Measurements from ENCODE around the gene STAB1. TPM values are rescaled to one million over a fixed set of nuclear protein-coding genes. Genes with fewer than 3 reads are reported as not detected.

STAB1 gene
- polyA plus RNA-seq, 1 donor: 37.3 TPM

- DNase-seq (ENCODE audit: low read depth): no peak
Observed at GRCh38 chr3:52534281-52535183, 39.4 kb downstream of the STAB1 start.

GRCh38 chr3:52535411-52536111, 40.4 kb downstream of the STAB1 start:
- DNase-seq (ENCODE audit: low read depth): no peak

GRCh38 chr3:52536112-52536368, 40.9 kb downstream of the STAB1 start:
- DNase-seq (ENCODE audit: low read depth): no peak

GRCh38 chr3:52536369-52537164, 41.4 kb downstream of the STAB1 start, which contains the start of gene UQCC5:
TSS of gene UQCC5 (plus strand) at chr3:52536605. CDS start at chr3:52536756, 151 bp downstream.
- peak; percentile 94 for DNase-seq (ENCODE audit: low read depth)

GRCh38 chr3:52537165-52537620, 42.1 kb downstream of the STAB1 start:
- no peak for DNase-seq (ENCODE audit: low read depth)

- no peak for DNase-seq (ENCODE audit: low read depth)
Observed at GRCh38 chr3:52537726-52538421, 42.7 kb downstream of the STAB1 start.

- no peak for DNase-seq (ENCODE audit: low read depth)
Observed at GRCh38 chr3:52539010-52539653, 44.0 kb downstream of the STAB1 start.

GRCh38 chr3:52541050-52541449, 45.9 kb downstream of the STAB1 start:
- DNase-seq (ENCODE audit: low read depth): no peak

- no peak for DNase-seq (ENCODE audit: low read depth)
Observed at GRCh38 chr3:52544937-52545336, 49.8 kb downstream of the STAB1 start.

GRCh38 chr3:52546111-52546901, 51.2 kb downstream of the STAB1 start:
- DNase-seq (ENCODE audit: low read depth): no peak

- DNase-seq (ENCODE audit: low read depth): no peak
Observed at GRCh38 chr3:52547143-52547542, 52.0 kb downstream of the STAB1 start.

GRCh38 chr3:52551118-52551517, 56.0 kb downstream of the STAB1 start:
- no peak for DNase-seq (ENCODE audit: low read depth)

- no peak for DNase-seq (ENCODE audit: low read depth)
Observed at GRCh38 chr3:52552089-52552488, 57.0 kb downstream of the STAB1 start.

GRCh38 chr3:52554026-52554755, 59.1 kb downstream of the STAB1 start:
- no peak for DNase-seq (ENCODE audit: low read depth)

GRCh38 chr3:52555056-52555455, 59.9 kb downstream of the STAB1 start:
- DNase-seq (ENCODE audit: low read depth): no peak

GRCh38 chr3:52557011-52557960, 62.1 kb downstream of the STAB1 start:
- no peak for DNase-seq (ENCODE audit: low read depth)

GRCh38 chr3:52558436-52558835, 63.3 kb downstream of the STAB1 start:
- no peak for DNase-seq (ENCODE audit: low read depth)

- no peak for DNase-seq (ENCODE audit: low read depth)
Observed at GRCh38 chr3:52561028-52561747, 66.0 kb downstream of the STAB1 start.
